Dedifferentiated amniotic fluid mesenchymal stem cell (primary cell): ENCODE measurements around the gene HMGB2.

Source experiments
- DNase-seq: peaks from one replicate; pipeline ENCODE4 v3.0.0-alpha.2; 2016; ENCODE audit errors: extremely low spot score

The HMGB2 gene

GRCh38 chr4:173288698-173289352 is 45.3 kb downstream of the HMGB2 start:
- no peak for DNase-seq

- DNase-seq: peak; percentile 55
These were observed 45.9 kb downstream of the HMGB2 start for GRCh38 chr4:173288296-173288695.

GRCh38 chr4:173287486-173287885 is 46.7 kb downstream of the HMGB2 start:
- DNase-seq: no peak

- no peak for DNase-seq
These were observed 49.7 kb downstream of the HMGB2 start for GRCh38 chr4:173284463-173284862.

- no peak for DNase-seq
These were observed 51.5 kb downstream of the HMGB2 start for GRCh38 chr4:173282626-173283025.

- no peak for DNase-seq
These were observed 51.9 kb downstream of the HMGB2 start for GRCh38 chr4:173282256-173282562.

- no peak for DNase-seq
These were observed 52.5 kb downstream of the HMGB2 start for GRCh38 chr4:173281406-173282255.
